HCT116 (cell line): ENCODE results near the gene PPM1B. TPM values are rescaled to one million over a fixed set of nuclear protein-coding genes. Genes with fewer than 3 reads are reported as not detected.

ENCODE experiments used
- ATAC-seq: fragments of 200-7000 bp; cut with Tn5 transposase; 2 replicates; pipeline ENCODE4 v1.9.1; 2020; ENCODE audit warnings: mild to moderate bottlenecking, moderate library complexity
- BruUV-seq: library from RNA; stranded (reverse); fragments of 400-500 nt; replicated peaks from 2 replicates; lab custom pipeline; 2021; lab: Mats Ljungman, UMichigan
- CTCF ChIA-PET: fragments of 300-600 bp; sonication (Branson Sonifier 250); formaldehyde crosslinking; loops from one replicate; lab custom pipeline; 2021; ENCODE audit warnings: antibody characterized with exemption; lab: Charles Lee
- POLR2A ChIA-PET: fragments of 300-600, 350-600 bp; sonication (Branson Sonifier 250); formaldehyde crosslinking; loops from one replicate; lab custom pipeline; 2021; ENCODE audit warnings: antibody characterized with exemption; lab: Charles Lee
- RAD21 ChIA-PET, 2 experiments: fragments of 300-600 bp; sonication (Branson Sonifier 250); formaldehyde crosslinking; loops; one replicate each; lab custom pipeline; 2023; ENCODE audit warnings: low total read pairs in 2 of 2; ENCODE audit not compliant: uncharacterized antibody in 2 of 2, unreplicated experiment in 2 of 2, low non-redundant PET in 1 of 2; lab: Charles Lee
- DNase-seq: peaks from one replicate; pipeline ENCODE4 v3.0.0-alpha.2; 2010; ENCODE audit warnings: low read depth, low spot score
- H2AFZ ChIP-seq: fragments of 200-600 bp; shearing (Covaris generic), sonication (generic); 2 replicates; pipeline ENCODE4 v1.6.1; 2017; ENCODE audit warnings: low read depth, mixed run types, mixed read lengths, antibody characterized with exemption, low read length; ENCODE audit not compliant: poor library complexity, severe bottlenecking
- H3K27ac ChIP-seq: 2 replicates; pipeline ENCODE4 v1.5.1; 2012; ENCODE audit warnings: low read depth, low read length
- H3K27me3 ChIP-seq: fragments of 200-600 bp; sonication (generic); 2 replicates; pipeline ENCODE4 v1.6.1; 2016; ENCODE audit warnings: mixed run types, low read length, mixed read lengths; ENCODE audit not compliant: insufficient read depth
- H3K36me3 ChIP-seq, 2 experiments: fragments of 200-500 bp in 1 of 2; fragments of 200-600 bp in 1 of 2; sonication (Bioruptor generic) in 1 of 2; sonication (generic) in 1 of 2; 2 replicates each; pipeline versions ENCODE4 v1.5.1 to v1.6.1; 2014 to 2016; ENCODE audit warnings: low read length in 2 of 2, inconsistent platforms in 1 of 2, mixed read lengths in 1 of 2, mixed run types in 1 of 2; ENCODE audit not compliant: insufficient read depth in 2 of 2, control insufficient read depth in 1 of 2
- H3K4me1 ChIP-seq, 2 experiments: fragments of 200-600 bp in 1 of 2; sonication (generic) in 1 of 2; 2 replicates each; pipeline versions ENCODE4 v1.5.1 to v1.6.1; 2012 to 2017; ENCODE audit warnings: low read length in 2 of 2, inconsistent platforms in 1 of 2, mild to moderate bottlenecking in 1 of 2, mixed read lengths in 1 of 2, mixed run types in 1 of 2, moderate library complexity in 1 of 2; ENCODE audit not compliant: insufficient read depth in 2 of 2, control insufficient read depth in 1 of 2
- H3K4me2 ChIP-seq: fragments of 200-600 bp; sonication (generic); 2 replicates; pipeline ENCODE4 v1.6.1; 2017; ENCODE audit warnings: mixed run types, low read length, mixed read lengths
- H3K4me3 ChIP-seq, 2 experiments: fragments of 200-600 bp in 1 of 2; sonication (generic) in 1 of 2; replicated peaks in 1 of 2; 2 replicates each; pipeline ENCODE4 v1.5.1; 2011 to 2016; ENCODE audit warnings: low read length in 2 of 2, control low read depth in 1 of 2, low read depth in 1 of 2, mild to moderate bottlenecking in 1 of 2, mixed read lengths in 1 of 2, mixed run types in 1 of 2
- H3K79me2 ChIP-seq: fragments of 200-600 bp; sonication (generic); 2 replicates; pipeline ENCODE4 v1.6.1; 2017; ENCODE audit warnings: mild to moderate bottlenecking, mixed run types, low read length, moderate library complexity, mixed read lengths; ENCODE audit not compliant: insufficient read depth
- H3K9ac ChIP-seq: fragments of 200-600 bp; sonication (generic); 2 replicates; pipeline ENCODE4 v1.6.1; 2016; ENCODE audit warnings: low read length, mixed read lengths
- H3K9me2 ChIP-seq: fragments of 200-600 bp; sonication (generic), shearing (Covaris generic); 2 replicates; pipeline ENCODE4 v1.6.1; 2017; ENCODE audit warnings: mixed run types, mild to moderate bottlenecking, moderate library complexity; ENCODE audit not compliant: insufficient read depth
- H3K9me3 ChIP-seq, 2 experiments: fragments of 200-500 bp in 1 of 2; fragments of 200-600 bp in 1 of 2; sonication (Bioruptor generic) in 1 of 2; sonication (generic) in 1 of 2; 2 replicates each; pipeline ENCODE4 v1.6.1; 2014 to 2017; ENCODE audit warnings: low read length in 2 of 2, mixed read lengths in 2 of 2, inconsistent platforms in 1 of 2, low read depth in 1 of 2, mild to moderate bottlenecking in 1 of 2, mixed run types in 1 of 2, moderate library complexity in 1 of 2; ENCODE audit not compliant: control insufficient read depth in 1 of 2, insufficient read depth in 1 of 2
- H4K20me1 ChIP-seq: fragments of 200-600 bp; sonication (generic), shearing (Covaris generic); 2 replicates; pipeline ENCODE4 v1.6.1; 2017; ENCODE audit warnings: mixed run types, mild to moderate bottlenecking, moderate library complexity; ENCODE audit not compliant: insufficient read depth
- CBX3 ChIP-seq: IDR thresholded peaks from 2 replicates; pipeline ENCODE4 v1.6.1; 2012; ENCODE audit warnings: low read depth
- CEBPB ChIP-seq: IDR thresholded peaks from 2 replicates; pipeline ENCODE4 v1.6.1; 2012; ENCODE audit warnings: low read depth
- EGR1 ChIP-seq: IDR thresholded peaks from 2 replicates; pipeline ENCODE4 v1.6.1; 2012; ENCODE audit warnings: low read depth
- ELF1 ChIP-seq: IDR thresholded peaks from 2 replicates; pipeline ENCODE4 v1.6.1; 2012; ENCODE audit warnings: low read depth, borderline replicate concordance
- EZH2phosphoT487 ChIP-seq: fragments of 200-600 bp; IDR thresholded peaks from 2 replicates; pipeline ENCODE4 v1.6.1; 2018; ENCODE audit warnings: antibody characterized with exemption, borderline replicate concordance
- FOSL1 ChIP-seq: IDR thresholded peaks from 2 replicates; pipeline ENCODE4 v1.6.1; 2012; ENCODE audit warnings: low read depth
- POLR2A ChIP-seq: IDR thresholded peaks from 2 replicates; pipeline ENCODE4 v1.7.0; 2011; ENCODE audit warnings: borderline replicate concordance; ENCODE audit not compliant: insufficient read depth, insufficient read length; ENCODE audit errors: extremely low read depth
- RAD21 ChIP-seq: IDR thresholded peaks from 2 replicates; pipeline ENCODE4 v1.6.1; 2012; ENCODE audit warnings: low read depth, mild to moderate bottlenecking
- SIN3A ChIP-seq: IDR thresholded peaks from 2 replicates; pipeline ENCODE4 v1.6.1; 2012; ENCODE audit warnings: low read depth
- SP1 ChIP-seq: IDR thresholded peaks from 2 replicates; pipeline ENCODE4 v1.6.1; 2012; ENCODE audit warnings: low read depth
- SRF ChIP-seq: IDR thresholded peaks from 2 replicates; pipeline ENCODE4 v1.6.1; 2012; ENCODE audit warnings: low read depth
- YY1 ChIP-seq: IDR thresholded peaks from 2 replicates; pipeline ENCODE4 v1.6.1; 2011; ENCODE audit warnings: low read length, low read depth, moderate library complexity, mild to moderate bottlenecking; ENCODE audit not compliant: insufficient replicate concordance; ENCODE audit errors: extremely low read depth
- ZNF274 ChIP-seq: fragments of 200-500 bp; sonication (Bioruptor generic); IDR thresholded peaks from 2 replicates; pipeline ENCODE4 v1.6.1; 2014; ENCODE audit warnings: mild to moderate bottlenecking, low read depth, low read length, inconsistent platforms
- intact Hi-C: fragments of 100-400 bp; cut with micrococcal nuclease; formaldehyde crosslinking; loops from 2 replicates; pipeline ENCODE4 v1.10.0; 2022
- total RNA-seq: library from RNA; stranded (reverse); gene quantifications from one replicate; pipeline ENCODE4 v1.2.1, GENCODE V29; 2021; ENCODE audit not compliant: unreplicated experiment
- TF ChIP-seq, protein P1 (sequence below), 3 experiments: fragments of 200-600 bp in 1 of 3; sonication (generic) in 1 of 3; IDR thresholded peaks in 2 of 3; conservative IDR thresholded peaks in 1 of 3; 2 replicates each; pipeline ENCODE4 v1.5.1; 2012 to 2017; ENCODE audit warnings: low read depth in 2 of 3, low read length in 2 of 3, antibody characterized with exemption in 1 of 3, borderline replicate concordance in 1 of 3, control low read depth in 1 of 3, mild to moderate bottlenecking in 1 of 3, mixed read lengths in 1 of 3, mixed run types in 1 of 3, moderate library complexity in 1 of 3; ENCODE audit not compliant: insufficient read depth in 1 of 3
- TF ChIP-seq, protein P2 (sequence below): IDR thresholded peaks from 2 replicates; pipeline ENCODE4 v1.6.1; 2012; ENCODE audit warnings: low read depth

PPM1B gene
- total RNA-seq, 1 experiment from 2014 or later, result 36.9 TPM

DNA sequence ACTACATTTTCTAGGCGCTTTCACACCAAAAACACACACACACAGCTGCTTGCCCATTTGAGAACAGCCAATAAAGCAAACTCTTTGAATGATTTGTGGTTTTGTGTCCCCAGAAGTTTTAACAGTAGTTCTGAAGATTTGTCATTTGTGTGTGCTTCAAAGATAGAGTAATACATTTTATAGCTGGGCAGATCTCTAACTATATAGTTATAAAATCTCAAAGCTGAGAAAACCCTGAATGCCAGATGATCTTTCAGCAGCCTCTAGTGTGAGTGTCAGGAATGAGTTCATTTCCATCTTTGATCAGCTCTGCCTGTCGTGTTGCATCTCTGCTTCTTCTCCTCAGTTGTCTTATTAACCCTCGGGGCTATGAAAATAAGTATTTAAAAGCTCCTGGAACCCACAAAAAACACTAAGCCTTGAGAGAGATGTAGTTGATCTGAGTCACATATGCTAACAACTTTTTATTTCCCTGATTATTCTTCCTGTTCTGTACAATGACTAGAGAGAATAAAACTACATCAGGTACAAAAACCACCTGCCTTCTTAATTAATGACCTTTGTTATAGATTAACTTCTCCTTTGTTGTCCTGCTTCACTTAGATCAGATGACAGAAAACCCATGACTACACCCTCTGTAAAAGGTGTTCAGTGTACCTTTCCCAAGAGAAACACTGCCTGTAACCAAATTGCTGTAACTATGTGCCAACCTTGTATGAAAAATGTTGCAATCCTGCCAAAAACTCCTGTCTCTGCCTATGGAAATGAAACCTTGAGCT, 76.6 kb downstream of the PPM1B start:
- DNase-seq (no peak), ATAC-seq (no peak)
- no peak overlapping the region for H2AFZ ChIP-seq
- no peak overlapping the region for H3K4me2 ChIP-seq
- H3K9me2 ChIP-seq, result no peaks in the 10 kb centered on the region
- ChIA-PET POLR2A (no interaction called here), RAD21 (no interaction called here), CTCF (interaction anchor here (1.0 to 1.4 kb wide), 3 partner anchors 114 to 737 kb away, joined by 3 read pairs; no protein-coding TSS in a partner anchor)
- no TSS peak for BruUV-seq
- intact Hi-C loops, result loop anchor here (1.0 to 2.0 kb wide), 2 partner anchors 46 to 710 kb away; no protein-coding TSS in a partner anchor
- H3K9me3 ChIP-seq, result no peaks in the 10 kb centered on the region
- no peaks in the 10 kb centered on the region for H3K79me2 ChIP-seq
- H3K27me3 ChIP-seq, result no peaks in the 10 kb centered on the region
- no peak for TF ChIP-seq CEBPB
- no peak for TF ChIP-seq CBX3
- TF ChIP-seq, protein P1, sequence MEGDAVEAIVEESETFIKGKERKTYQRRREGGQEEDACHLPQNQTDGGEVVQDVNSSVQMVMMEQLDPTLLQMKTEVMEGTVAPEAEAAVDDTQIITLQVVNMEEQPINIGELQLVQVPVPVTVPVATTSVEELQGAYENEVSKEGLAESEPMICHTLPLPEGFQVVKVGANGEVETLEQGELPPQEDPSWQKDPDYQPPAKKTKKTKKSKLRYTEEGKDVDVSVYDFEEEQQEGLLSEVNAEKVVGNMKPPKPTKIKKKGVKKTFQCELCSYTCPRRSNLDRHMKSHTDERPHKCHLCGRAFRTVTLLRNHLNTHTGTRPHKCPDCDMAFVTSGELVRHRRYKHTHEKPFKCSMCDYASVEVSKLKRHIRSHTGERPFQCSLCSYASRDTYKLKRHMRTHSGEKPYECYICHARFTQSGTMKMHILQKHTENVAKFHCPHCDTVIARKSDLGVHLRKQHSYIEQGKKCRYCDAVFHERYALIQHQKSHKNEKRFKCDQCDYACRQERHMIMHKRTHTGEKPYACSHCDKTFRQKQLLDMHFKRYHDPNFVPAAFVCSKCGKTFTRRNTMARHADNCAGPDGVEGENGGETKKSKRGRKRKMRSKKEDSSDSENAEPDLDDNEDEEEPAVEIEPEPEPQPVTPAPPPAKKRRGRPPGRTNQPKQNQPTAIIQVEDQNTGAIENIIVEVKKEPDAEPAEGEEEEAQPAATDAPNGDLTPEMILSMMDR (IDR thresholded peaks at IDR 0.05 in 2 of 3, conservative IDR thresholded peaks at IDR 0.05 in 1 of 3; ENCODE audit: borderline replicate concordance in 1 of 3, insufficient read depth in 1 of 3, low read depth in 2 of 3, low read length in 2 of 3), result no peak
- TF ChIP-seq EGR1, result no peak
- TF ChIP-seq, protein P2, sequence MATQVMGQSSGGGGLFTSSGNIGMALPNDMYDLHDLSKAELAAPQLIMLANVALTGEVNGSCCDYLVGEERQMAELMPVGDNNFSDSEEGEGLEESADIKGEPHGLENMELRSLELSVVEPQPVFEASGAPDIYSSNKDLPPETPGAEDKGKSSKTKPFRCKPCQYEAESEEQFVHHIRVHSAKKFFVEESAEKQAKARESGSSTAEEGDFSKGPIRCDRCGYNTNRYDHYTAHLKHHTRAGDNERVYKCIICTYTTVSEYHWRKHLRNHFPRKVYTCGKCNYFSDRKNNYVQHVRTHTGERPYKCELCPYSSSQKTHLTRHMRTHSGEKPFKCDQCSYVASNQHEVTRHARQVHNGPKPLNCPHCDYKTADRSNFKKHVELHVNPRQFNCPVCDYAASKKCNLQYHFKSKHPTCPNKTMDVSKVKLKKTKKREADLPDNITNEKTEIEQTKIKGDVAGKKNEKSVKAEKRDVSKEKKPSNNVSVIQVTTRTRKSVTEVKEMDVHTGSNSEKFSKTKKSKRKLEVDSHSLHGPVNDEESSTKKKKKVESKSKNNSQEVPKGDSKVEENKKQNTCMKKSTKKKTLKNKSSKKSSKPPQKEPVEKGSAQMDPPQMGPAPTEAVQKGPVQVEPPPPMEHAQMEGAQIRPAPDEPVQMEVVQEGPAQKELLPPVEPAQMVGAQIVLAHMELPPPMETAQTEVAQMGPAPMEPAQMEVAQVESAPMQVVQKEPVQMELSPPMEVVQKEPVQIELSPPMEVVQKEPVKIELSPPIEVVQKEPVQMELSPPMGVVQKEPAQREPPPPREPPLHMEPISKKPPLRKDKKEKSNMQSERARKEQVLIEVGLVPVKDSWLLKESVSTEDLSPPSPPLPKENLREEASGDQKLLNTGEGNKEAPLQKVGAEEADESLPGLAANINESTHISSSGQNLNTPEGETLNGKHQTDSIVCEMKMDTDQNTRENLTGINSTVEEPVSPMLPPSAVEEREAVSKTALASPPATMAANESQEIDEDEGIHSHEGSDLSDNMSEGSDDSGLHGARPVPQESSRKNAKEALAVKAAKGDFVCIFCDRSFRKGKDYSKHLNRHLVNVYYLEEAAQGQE, result no peak
- TF ChIP-seq FOSL1, result no peak
- TF ChIP-seq SIN3A, result no peak
- no peak for TF ChIP-seq SP1
- no peak for TF ChIP-seq SRF
- no peak for TF ChIP-seq POLR2A
- no peak for TF ChIP-seq RAD21
- TF ChIP-seq YY1, result no peak
- no peak for TF ChIP-seq ELF1
- TF ChIP-seq EZH2phosphoT487, result no peak
- no peak for TF ChIP-seq ZNF274
- no peak overlapping the region for H3K27ac ChIP-seq
- no peak overlapping the region for H3K4me3 ChIP-seq
- no peaks in the 10 kb centered on the region for H4K20me1 ChIP-seq
- peaks cover 0 to 4% of the 10 kb centered on the region in 2 experiments; a peak in 2 of 4 replicates for H3K4me1 ChIP-seq
- no peak overlapping the region for H3K9ac ChIP-seq
- no peaks in the 10 kb centered on the region for H3K36me3 ChIP-seq
